HepG2 (cell line): ENCODE data around the gene PCIF1. TPM values are rescaled to one million over a fixed set of nuclear protein-coding genes. Genes with fewer than 3 reads are reported as not detected.
A peak's percentile ranks its signal among the peaks of the same experiment; 100 is the strongest.

Source experiments
- FOXP1 ChIP-seq, 2 experiments: fragments of 450-650 bp in 1 of 2; IDR thresholded peaks; 2 replicates each; pipeline ENCODE4 v1.6.1; 2017 to 2018; ENCODE audit warnings: antibody characterized with exemption in 1 of 2
- KDM5A ChIP-seq: fragments of 200-600 bp; sonication (generic); IDR thresholded peaks from 2 replicates; pipeline ENCODE4 v1.7.0; 2018; ENCODE audit warnings: antibody characterized with exemption, mild to moderate bottlenecking, low read length, borderline replicate concordance
- NR1H2 ChIP-seq: sonication (generic); formaldehyde crosslinking; IDR thresholded peaks from 2 replicates; pipeline ENCODE4 v1.8.1; 2022; ENCODE audit warnings: low read depth, missing genetic modification reagents, borderline replicate concordance
- PHF8 ChIP-seq: sonication (generic); formaldehyde crosslinking; IDR thresholded peaks from 2 replicates; pipeline ENCODE4 v1.5.0; 2020; ENCODE audit warnings: missing genetic modification reagents
- POGZ ChIP-seq: sonication (generic); formaldehyde crosslinking; IDR thresholded peaks from 2 replicates; pipeline ENCODE4 v1.4.0; 2020; ENCODE audit warnings: mild to moderate bottlenecking, missing genetic modification reagents
- SCMH1 ChIP-seq: sonication (generic); formaldehyde crosslinking; IDR thresholded peaks from 2 replicates; pipeline ENCODE4 v1.9.0; 2021; ENCODE audit warnings: missing genetic modification reagents, mild to moderate bottlenecking, borderline replicate concordance
- TBX3 ChIP-seq: fragments of 450-650 bp; IDR thresholded peaks from 2 replicates; pipeline ENCODE4 v1.6.1; 2017; ENCODE audit warnings: antibody characterized with exemption, mild to moderate bottlenecking, inconsistent platforms, borderline replicate concordance
- ZBTB38 ChIP-seq: sonication (generic); formaldehyde crosslinking; IDR thresholded peaks from 2 replicates; pipeline ENCODE4 v1.5.1; 2020; ENCODE audit warnings: mild to moderate bottlenecking, missing genetic modification reagents
- ZNF205 ChIP-seq: IDR thresholded peaks from 2 replicates; pipeline ENCODE4 v1.6.1; 2018; ENCODE audit warnings: missing biosample characterization, missing genetic modification reagents
- ZNF235 ChIP-seq: sonication (generic); formaldehyde crosslinking; IDR thresholded peaks from 2 replicates; pipeline ENCODE4 v1.8.1; 2023; ENCODE audit warnings: mild to moderate bottlenecking, missing genetic modification reagents, borderline replicate concordance
- ZNF260 ChIP-seq: sonication (generic); formaldehyde crosslinking; IDR thresholded peaks from 2 replicates; pipeline ENCODE4 v1.4.0; 2020; ENCODE audit warnings: missing genetic modification reagents, low read depth, mild to moderate bottlenecking, borderline replicate concordance
- ZNF30 ChIP-seq: sonication (generic); formaldehyde crosslinking; IDR thresholded peaks from 2 replicates; pipeline ENCODE4 v1.5.0; 2020; ENCODE audit warnings: mild to moderate bottlenecking, missing genetic modification reagents
- polyA plus RNA-seq, 8 experiments: library from polyadenylated mRNA; depleted of rRNA in 3 of 8; stranded (reverse) in 7 of 8; unstranded in 1 of 8; fragments of >200 nt; fragmentation: Illumina TruSeq in 4 of 8; extraction: Trizol in 4 of 8; gene quantifications; 2 replicates each; pipeline versions ENCODE4 v1.2.1 to v1.2.3, GENCODE V29; 2011 to 2016; ENCODE audit warnings: low read depth in 4 of 8, missing spikeins in 1 of 8, mixed read lengths in 1 of 8; ENCODE audit not compliant: insufficient read depth in 1 of 8
- total RNA-seq, 5 experiments: library from RNA; depleted of rRNA; stranded (reverse); fragments of >200 nt; fragmentation: Illumina TruSeq; extraction: Trizol; gene quantifications; 2 replicates each; pipeline ENCODE4 v1.2.3, GENCODE V29; 2016; ENCODE audit warnings: low read depth in 1 of 5
- TF ChIP-seq, protein P1 (sequence below): sonication (generic); formaldehyde crosslinking; IDR thresholded peaks from one replicate; pipeline ENCODE4 v1.5.1; 2020; ENCODE audit warnings: mild to moderate bottlenecking, missing genetic modification reagents; ENCODE audit errors: not compliant biosample characterization
- TF ChIP-seq, protein P2 (sequence below): fragments of 450-650 bp; IDR thresholded peaks from 2 replicates; pipeline ENCODE4 v1.6.1; 2017; ENCODE audit warnings: mild to moderate bottlenecking
- TF ChIP-seq, protein P3 (sequence below), 2 experiments: sonication (generic) in 1 of 2; formaldehyde crosslinking in 1 of 2; IDR thresholded peaks; 2 replicates each; pipeline versions ENCODE4 v1.4.0 to v1.6.1; 2018 to 2020; ENCODE audit warnings: missing genetic modification reagents in 2 of 2, borderline replicate concordance in 1 of 2, low read depth in 1 of 2, mild to moderate bottlenecking in 1 of 2, missing biosample characterization in 1 of 2

Gene PCIF1
- total and polyA plus RNA-seq, 2 of the 13 experiments (the other 11 are each of a cell fraction or from before 2014, with no cell fraction given), result 20.9 to 24.4 TPM

DNA sequence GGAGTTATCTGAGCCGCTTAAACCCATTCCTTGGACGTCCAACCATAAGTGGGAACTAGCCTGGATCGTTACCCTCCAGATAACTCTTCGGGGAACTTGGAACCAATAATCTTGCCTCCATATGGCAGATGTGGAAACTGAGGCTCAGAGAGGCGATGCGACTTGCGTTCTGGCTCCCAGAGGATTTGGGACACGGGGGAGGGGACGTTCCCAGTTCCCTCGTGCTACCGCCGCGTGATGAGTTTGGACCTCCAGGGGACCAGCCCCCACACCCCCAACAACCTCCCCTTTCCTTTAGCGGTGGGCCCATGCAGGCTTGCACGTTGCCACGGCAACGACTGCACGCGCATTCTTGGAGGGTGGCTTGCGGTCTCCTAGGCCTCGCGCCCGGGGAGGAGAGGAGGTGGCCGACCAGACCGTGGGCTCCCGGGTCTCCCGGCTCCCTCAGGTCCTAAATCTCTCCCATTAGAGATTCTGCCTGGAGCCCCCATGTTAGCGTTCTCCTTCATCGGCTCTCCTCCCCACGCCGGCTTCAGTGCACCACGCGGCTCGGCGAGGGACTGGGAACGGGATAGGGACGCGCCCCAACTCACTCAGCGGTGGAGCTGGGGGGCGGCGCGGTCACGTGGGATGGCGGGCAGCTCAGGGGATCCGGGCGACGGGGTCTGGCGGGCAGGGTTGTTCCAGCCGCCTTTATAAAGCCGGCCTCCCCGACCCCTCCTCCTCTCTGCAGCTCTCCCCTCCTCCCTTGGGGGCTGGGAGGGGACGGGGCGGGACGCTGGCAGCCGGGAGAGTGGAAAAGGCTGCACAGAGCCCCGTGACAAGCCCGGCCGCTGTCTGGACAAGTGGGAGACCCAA is 22.8 kb upstream of the PCIF1 start, which contains the start of gene PLTP (continued):
- TF ChIP-seq, protein P1, sequence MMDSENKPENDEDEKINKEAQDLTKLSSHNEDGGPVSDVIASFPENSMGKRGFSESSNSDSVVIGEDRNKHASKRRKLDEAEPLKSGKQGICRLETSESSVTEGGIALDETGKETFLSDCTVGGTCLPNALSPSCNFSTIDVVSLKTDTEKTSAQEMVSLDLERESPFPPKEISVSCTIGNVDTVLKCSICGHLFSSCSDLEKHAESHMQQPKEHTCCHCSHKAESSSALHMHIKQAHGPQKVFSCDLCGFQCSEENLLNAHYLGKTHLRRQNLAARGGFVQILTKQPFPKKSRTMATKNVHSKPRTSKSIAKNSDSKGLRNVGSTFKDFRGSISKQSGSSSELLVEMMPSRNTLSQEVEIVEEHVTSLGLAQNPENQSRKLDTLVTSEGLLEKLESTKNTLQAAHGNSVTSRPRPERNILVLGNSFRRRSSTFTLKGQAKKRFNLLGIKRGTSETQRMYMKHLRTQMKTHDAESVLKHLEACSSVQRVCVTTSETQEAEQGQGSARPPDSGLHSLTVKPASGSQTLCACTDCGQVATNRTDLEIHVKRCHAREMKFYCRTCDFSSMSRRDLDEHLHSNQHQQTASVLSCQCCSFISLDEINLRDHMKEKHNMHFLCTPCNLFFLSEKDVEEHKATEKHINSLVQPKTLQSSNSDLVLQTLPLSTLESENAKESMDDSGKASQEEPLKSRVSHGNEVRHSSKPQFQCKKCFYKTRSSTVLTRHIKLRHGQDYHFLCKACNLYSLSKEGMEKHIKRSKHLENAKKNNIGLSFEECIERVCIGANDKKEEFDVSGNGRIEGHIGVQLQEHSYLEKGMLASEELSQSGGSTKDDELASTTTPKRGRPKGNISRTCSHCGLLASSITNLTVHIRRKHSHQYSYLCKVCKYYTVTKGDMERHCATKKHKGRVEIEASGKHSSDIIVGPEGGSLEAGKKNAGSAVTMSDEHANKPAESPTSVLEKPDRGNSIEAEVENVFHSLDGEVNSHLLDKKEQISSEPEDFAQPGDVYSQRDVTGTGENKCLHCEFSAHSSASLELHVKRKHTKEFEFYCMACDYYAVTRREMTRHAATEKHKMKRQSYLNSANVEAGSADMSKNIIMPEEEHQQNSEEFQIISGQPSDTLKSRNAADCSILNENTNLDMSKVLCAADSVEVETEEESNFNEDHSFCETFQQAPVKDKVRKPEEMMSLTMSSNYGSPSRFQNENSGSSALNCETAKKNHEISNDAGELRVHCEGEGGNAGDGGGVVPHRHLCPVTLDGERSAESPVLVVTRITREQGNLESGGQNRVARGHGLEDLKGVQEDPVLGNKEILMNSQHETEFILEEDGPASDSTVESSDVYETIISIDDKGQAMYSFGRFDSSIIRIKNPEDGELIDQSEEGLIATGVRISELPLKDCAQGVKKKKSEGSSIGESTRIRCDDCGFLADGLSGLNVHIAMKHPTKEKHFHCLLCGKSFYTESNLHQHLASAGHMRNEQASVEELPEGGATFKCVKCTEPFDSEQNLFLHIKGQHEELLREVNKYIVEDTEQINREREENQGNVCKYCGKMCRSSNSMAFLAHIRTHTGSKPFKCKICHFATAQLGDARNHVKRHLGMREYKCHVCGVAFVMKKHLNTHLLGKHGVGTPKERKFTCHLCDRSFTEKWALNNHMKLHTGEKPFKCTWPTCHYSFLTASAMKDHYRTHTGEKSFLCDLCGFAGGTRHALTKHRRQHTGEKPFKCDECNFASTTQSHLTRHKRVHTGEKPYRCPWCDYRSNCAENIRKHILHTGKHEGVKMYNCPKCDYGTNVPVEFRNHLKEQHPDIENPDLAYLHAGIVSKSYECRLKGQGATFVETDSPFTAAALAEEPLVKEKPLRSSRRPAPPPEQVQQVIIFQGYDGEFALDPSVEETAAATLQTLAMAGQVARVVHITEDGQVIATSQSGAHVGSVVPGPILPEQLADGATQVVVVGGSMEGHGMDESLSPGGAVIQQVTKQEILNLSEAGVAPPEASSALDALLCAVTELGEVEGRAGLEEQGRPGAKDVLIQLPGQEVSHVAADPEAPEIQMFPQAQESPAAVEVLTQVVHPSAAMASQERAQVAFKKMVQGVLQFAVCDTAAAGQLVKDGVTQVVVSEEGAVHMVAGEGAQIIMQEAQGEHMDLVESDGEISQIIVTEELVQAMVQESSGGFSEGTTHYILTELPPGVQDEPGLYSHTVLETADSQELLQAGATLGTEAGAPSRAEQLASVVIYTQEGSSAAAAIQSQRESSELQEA, result no peak
- TF ChIP-seq KDM5A, result no peak
- TF ChIP-seq FOXP1 (IDR thresholded peaks at IDR 0.05), result no peak
- no peak for TF ChIP-seq FOXP1 (CRISPR knock-in tag; IDR thresholded peaks at IDR 0.05)
- no peak for TF ChIP-seq SCMH1 (CRISPR knock-in tag)
- peak; percentile 55 for TF ChIP-seq PHF8 (CRISPR knock-in tag)
- TF ChIP-seq ZBTB38, result 0 out of 2 replicates have a peak, but pooled peaks have one; percentile 8
- TF ChIP-seq ZNF235, result 0 out of 2 replicates have a peak, but pooled peaks have one; percentile 42
- no peak for TF ChIP-seq ZNF30 (CRISPR knock-in tag)
- TF ChIP-seq, protein P2, sequence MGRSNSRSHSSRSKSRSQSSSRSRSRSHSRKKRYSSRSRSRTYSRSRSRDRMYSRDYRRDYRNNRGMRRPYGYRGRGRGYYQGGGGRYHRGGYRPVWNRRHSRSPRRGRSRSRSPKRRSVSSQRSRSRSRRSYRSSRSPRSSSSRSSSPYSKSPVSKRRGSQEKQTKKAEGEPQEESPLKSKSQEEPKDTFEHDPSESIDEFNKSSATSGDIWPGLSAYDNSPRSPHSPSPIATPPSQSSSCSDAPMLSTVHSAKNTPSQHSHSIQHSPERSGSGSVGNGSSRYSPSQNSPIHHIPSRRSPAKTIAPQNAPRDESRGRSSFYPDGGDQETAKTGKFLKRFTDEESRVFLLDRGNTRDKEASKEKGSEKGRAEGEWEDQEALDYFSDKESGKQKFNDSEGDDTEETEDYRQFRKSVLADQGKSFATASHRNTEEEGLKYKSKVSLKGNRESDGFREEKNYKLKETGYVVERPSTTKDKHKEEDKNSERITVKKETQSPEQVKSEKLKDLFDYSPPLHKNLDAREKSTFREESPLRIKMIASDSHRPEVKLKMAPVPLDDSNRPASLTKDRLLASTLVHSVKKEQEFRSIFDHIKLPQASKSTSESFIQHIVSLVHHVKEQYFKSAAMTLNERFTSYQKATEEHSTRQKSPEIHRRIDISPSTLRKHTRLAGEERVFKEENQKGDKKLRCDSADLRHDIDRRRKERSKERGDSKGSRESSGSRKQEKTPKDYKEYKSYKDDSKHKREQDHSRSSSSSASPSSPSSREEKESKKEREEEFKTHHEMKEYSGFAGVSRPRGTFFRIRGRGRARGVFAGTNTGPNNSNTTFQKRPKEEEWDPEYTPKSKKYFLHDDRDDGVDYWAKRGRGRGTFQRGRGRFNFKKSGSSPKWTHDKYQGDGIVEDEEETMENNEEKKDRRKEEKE, result no peak
- TF ChIP-seq TBX3, result no peak
- no peak; the same call in 1 of the 2 replicates for TF ChIP-seq POGZ (CRISPR knock-in tag)
- no peak for TF ChIP-seq NR1H2
- TF ChIP-seq, protein P3, sequence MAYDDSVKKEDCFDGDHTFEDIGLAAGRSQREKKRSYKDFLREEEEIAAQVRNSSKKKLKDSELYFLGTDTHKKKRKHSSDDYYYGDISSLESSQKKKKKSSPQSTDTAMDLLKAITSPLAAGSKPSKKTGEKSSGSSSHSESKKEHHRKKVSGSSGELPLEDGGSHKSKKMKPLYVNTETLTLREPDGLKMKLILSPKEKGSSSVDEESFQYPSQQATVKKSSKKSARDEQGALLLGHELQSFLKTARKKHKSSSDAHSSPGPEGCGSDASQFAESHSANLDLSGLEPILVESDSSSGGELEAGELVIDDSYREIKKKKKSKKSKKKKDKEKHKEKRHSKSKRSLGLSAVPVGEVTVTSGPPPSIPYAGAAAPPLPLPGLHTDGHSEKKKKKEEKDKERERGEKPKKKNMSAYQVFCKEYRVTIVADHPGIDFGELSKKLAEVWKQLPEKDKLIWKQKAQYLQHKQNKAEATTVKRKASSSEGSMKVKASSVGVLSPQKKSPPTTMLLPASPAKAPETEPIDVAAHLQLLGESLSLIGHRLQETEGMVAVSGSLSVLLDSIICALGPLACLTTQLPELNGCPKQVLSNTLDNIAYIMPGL (CRISPR knock-in tag; IDR thresholded peaks at IDR 0.05; ENCODE audit: borderline replicate concordance in 1 of 2, low read depth in 1 of 2), result peak in 1 of 2 experiments; percentile 64; a peak in 1 of 4 replicates
- no peak for TF ChIP-seq ZNF260
- no peak for TF ChIP-seq ZNF205 (CRISPR knock-in tag)
